Bronchial epithelial cell (primary cell): Measurements from ENCODE around the gene C19orf73. TPM values are rescaled to one million over a fixed set of nuclear protein-coding genes. Genes with fewer than 3 reads are reported as not detected.

Source experiments
- DNase-seq: peaks from one replicate; pipeline ENCODE4 v3.0.0-alpha.2; 2010; ENCODE audit warnings: low read depth
- FAIRE-seq: peaks from 2 replicates; lab custom pipeline; 2011; peaks lifted over from hg19 to GRCh38; lab: Jason Lieb, UNC
- H3K27me3 ChIP-seq: 2 replicates; pipeline ENCODE4 v1.5.1; 2011; ENCODE audit warnings: low read length; ENCODE audit not compliant: control insufficient read depth, insufficient read depth
- H3K36me3 ChIP-seq: 2 replicates; pipeline ENCODE4 v1.5.1; 2011; ENCODE audit warnings: low read length; ENCODE audit not compliant: control insufficient read depth, insufficient read depth
- H3K4me3 ChIP-seq: 2 replicates; pipeline ENCODE4 v1.5.1; 2011; ENCODE audit warnings: mild to moderate bottlenecking, low read depth, low read length, control low read depth
- total RNA-seq: library from RNA; depleted of rRNA; stranded (reverse); fragments of >200 nt; gene quantifications from 2 replicates; pipeline ENCODE4 v1.2.1, GENCODE V29; 2014
- TF ChIP-seq, protein P1 (sequence below): IDR thresholded peaks from 2 replicates; pipeline ENCODE4 v1.5.1; 2011; ENCODE audit warnings: mild to moderate bottlenecking, moderate library complexity, low read length, control low read depth, inconsistent platforms; ENCODE audit not compliant: insufficient read depth, severe bottlenecking

C19orf73 gene
- total RNA-seq, 1 donor from 2014 or later: 0.53 TPM

DNA sequence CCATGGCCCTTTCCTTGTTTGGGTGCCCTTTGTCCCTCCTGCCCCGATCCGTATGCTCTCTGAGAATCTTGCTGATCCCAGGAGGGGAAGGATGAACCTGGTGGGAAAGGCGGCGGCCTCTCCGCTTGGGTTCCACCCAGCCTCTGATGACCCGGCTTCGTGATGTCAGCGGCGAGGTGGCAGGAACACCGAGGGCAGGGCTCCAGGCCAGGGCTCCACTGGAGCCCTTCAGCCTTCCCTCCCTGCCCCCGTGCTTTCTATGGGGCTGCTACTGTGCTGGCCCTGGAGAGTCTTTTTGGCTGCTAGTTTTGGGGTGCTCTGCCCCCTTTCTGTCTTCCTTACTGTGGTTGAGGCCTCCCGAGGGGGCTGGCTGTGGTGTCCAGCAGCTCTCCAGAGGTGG lies 16.6 kb downstream of the C19orf73 start:
- no peaks in the 10 kb centered on the region for H3K27me3 ChIP-seq
- no peak for FAIRE-seq
- H3K36me3 ChIP-seq: peaks cover 65% of the 10 kb centered on the region
- DNase-seq: no peak
- TF ChIP-seq, protein P1, sequence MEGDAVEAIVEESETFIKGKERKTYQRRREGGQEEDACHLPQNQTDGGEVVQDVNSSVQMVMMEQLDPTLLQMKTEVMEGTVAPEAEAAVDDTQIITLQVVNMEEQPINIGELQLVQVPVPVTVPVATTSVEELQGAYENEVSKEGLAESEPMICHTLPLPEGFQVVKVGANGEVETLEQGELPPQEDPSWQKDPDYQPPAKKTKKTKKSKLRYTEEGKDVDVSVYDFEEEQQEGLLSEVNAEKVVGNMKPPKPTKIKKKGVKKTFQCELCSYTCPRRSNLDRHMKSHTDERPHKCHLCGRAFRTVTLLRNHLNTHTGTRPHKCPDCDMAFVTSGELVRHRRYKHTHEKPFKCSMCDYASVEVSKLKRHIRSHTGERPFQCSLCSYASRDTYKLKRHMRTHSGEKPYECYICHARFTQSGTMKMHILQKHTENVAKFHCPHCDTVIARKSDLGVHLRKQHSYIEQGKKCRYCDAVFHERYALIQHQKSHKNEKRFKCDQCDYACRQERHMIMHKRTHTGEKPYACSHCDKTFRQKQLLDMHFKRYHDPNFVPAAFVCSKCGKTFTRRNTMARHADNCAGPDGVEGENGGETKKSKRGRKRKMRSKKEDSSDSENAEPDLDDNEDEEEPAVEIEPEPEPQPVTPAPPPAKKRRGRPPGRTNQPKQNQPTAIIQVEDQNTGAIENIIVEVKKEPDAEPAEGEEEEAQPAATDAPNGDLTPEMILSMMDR: no peak
- H3K4me3 ChIP-seq: no peak overlapping the region

DNA sequence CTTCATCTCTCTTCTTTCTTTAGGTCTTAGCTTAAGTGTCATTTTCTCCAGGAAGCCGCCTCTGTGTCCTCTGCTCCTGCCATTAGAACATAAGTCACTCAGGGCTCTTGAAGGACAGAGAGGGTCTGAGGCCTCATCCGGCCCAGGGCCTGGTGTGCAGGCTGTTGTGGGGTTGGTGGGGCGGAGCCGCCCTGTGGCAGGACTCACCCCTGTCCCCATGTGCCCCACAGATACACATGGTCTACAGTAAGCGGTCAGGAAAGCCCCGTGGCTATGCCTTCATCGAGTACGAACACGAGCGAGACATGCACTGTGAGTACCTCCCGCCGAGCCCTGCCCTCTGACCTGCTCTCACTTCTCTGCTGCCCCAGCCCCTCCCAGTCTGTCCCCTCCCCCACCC lies 17.8 kb downstream of the C19orf73 start:
- H3K36me3 ChIP-seq: peaks cover 61% of the 10 kb centered on the region
- FAIRE-seq (no peak), DNase-seq (no peak)
- no peak overlapping the region for H3K4me3 ChIP-seq
- no peaks in the 10 kb centered on the region for H3K27me3 ChIP-seq
- TF ChIP-seq, protein P1: no peak

DNA sequence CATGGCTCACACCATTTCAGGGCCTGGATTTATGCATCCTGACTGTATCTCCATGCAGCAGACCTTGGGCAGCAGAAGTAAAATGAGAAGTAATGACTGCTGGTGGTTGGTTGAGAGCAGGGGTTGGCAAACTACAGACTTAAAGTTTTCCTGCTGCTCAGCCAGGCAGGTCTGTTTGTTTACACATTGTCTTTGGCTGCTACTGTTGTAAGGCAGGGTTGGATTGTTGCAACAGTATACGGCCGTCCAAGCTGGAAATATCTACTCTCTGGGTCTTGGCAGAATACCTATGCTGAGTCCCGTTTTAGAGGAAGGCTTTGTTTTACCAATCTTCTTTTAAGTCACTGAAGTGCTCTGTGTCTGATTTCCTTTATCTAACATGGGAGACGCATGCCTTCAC lies 20.1 kb downstream of the C19orf73 start:
- FAIRE-seq (no peak), DNase-seq (no peak)

DNA sequence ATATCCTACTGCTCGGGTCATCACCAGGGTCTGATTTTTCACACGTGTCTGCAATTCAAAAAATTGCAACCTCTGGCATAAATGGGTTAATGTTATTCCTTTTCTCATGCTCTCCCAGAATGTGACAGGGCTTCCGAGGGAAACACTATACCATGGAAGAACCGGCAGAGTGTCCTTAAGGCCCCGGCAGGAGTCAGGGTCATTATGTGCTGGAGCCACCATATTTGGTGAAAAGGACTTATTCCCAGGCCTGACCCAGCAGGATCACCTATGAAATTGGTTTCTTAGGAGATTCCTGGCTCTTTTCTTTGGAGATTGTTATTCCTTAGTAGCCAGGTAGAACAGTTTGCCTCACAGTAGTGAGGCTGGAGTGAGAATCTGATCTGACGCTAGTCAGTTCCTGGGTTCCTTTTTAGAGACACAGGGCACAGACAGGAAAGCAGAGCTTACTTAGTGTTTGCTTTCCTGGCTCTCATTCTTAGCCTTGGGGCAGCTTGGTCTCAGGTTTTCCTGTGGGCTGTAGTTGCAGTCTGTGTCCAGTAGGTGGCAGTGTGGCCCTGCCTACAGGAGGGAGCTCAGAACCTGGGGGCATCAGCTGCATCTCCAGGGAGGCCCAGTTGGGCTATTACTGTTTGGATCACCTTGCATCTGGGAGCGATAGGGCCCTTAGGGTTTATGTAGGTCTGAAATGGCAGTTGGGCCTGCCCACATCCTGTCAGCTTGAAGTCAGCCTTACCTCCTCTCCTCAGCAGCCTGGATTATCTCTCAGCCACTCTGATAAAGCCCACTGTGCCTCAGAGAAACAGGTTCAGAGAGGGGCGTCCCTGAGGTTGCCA lies 21.3 kb downstream of the C19orf73 start:
- DNase-seq: peak; percentile 79

More for the DNA sequence above, 20.1 kb downstream of the C19orf73 start:
- Histone ChIP-seq H3K36me3 (peaks cover 55% of the 10 kb centered on the region), H3K27me3 (no peaks in the 10 kb centered on the region), H3K4me3 (no peak overlapping the region)
- TF ChIP-seq, protein P1: no peak

DNA sequence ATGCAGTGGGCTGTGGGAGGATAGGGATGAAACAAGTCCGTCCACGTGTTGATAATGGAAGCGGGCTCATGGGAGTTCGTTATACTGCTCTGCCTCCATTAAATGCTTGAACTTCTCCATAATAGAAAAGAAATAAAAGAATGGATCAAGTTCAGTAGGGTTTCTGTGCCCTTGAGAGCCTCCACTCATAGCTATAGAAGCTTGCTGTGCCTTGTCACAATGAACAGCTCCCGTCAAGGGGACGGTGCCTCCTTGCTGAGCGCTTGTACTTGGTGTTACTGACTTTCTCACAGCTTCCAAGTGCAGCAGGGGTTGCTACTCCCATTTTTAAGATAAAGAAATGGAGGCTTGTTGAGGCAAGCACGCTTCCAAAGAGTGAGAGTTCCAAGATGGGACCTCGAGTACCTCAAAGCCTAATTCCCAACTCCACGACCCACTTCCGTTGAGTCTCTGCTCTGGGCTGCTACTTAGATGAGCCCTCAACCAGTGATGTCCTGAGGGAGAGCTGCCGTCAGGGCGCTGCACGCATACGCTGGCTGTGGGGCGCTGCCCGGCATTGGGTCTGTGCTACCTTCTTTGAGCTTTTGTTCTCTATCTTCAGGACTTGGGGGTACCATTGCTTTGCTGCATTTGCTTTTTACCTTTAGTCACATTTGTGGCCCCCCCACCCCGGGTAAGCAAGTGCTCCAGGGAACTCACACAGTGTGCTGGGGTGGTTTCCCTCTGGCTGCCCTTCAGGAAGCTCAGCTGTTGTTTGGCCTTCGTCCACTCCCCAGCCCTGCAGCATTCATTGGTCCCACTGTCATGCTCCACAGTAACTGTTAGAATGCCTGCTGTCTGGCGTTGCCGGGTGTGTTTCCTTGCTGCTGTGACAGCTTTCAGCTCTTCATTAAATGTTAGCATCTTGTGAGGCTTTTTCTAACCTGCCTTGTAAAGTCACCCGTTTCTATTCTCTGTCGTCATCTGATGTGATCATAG lies 24.1 kb downstream of the C19orf73 start:
- TF ChIP-seq, protein P1: no peak
- peaks cover 41% of the 10 kb centered on the region for H3K36me3 ChIP-seq
- H3K4me3 ChIP-seq: no peak overlapping the region
- no peak for DNase-seq
- no peaks in the 10 kb centered on the region for H3K27me3 ChIP-seq
- no peak for FAIRE-seq

More for the DNA sequence above, 21.3 kb downstream of the C19orf73 start:
- FAIRE-seq: no peak
- Histone ChIP-seq H3K36me3 (peaks cover 48% of the 10 kb centered on the region), H3K4me3 (no peak overlapping the region), H3K27me3 (no peaks in the 10 kb centered on the region)
- TF ChIP-seq, protein P1: peak; percentile 98
